ENCODE data around the gene GTF2H1. TPM values are rescaled to one million over a fixed set of nuclear protein-coding genes. Genes with fewer than 3 reads are reported as not detected.
A peak's percentile ranks its signal among the peaks of the same experiment; 100 is the strongest.

GTF2H1 gene
- total and polyA plus RNA-seq, 11 donors, result 11.1 to 37.2 (median 25.4) TPM

DNA sequence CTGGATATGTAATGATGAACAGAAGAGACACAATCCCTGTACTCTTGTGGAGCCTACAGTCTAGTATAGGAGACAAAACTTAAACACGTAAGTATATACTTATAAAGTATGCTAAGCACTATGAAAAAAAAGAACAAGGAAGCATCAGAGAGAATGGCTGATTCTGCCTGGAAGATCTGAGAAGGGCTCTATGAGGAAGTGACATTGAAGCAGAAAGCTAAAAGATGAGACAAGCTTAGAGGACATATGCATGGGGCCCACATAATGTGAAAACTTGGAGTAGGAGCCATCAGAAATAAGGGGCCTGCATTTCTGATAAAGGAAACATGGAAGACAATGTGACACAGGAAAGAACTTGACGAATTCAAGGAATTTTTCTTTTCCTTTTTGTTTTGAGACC, 39.7 kb upstream of the GTF2H1 start:
- Histone ChIP-seq H3K27me3 (no peaks in the 10 kb centered on the region), H3K27ac (peak overlapping the region in 1 of 12 donors; percentile 17), H3K9me3 (no peaks in the 10 kb centered on the region), H3K4me1 (peaks cover 0 to 32% (median 0%) of the 10 kb centered on the region in 12 donors), H3K36me3 (peaks cover 0 to 96% (median 89%) of the 10 kb centered on the region in 9 donors), H3K4me3 (no peak overlapping the region)
- no peak for DNase-seq
- intact Hi-C loops (cut with DNase I), result no loop called here
- no peak for ATAC-seq
- no peak for TF ChIP-seq POLR2A (IDR thresholded peaks at IDR 0.05)
- TF ChIP-seq, protein P1, sequence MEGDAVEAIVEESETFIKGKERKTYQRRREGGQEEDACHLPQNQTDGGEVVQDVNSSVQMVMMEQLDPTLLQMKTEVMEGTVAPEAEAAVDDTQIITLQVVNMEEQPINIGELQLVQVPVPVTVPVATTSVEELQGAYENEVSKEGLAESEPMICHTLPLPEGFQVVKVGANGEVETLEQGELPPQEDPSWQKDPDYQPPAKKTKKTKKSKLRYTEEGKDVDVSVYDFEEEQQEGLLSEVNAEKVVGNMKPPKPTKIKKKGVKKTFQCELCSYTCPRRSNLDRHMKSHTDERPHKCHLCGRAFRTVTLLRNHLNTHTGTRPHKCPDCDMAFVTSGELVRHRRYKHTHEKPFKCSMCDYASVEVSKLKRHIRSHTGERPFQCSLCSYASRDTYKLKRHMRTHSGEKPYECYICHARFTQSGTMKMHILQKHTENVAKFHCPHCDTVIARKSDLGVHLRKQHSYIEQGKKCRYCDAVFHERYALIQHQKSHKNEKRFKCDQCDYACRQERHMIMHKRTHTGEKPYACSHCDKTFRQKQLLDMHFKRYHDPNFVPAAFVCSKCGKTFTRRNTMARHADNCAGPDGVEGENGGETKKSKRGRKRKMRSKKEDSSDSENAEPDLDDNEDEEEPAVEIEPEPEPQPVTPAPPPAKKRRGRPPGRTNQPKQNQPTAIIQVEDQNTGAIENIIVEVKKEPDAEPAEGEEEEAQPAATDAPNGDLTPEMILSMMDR (IDR thresholded peaks at IDR 0.05), result no peak
- 86 to 96% (median 91%) methylated on average over 2 of the region's 2 CpGs for WGBS, 4 donors

DNA sequence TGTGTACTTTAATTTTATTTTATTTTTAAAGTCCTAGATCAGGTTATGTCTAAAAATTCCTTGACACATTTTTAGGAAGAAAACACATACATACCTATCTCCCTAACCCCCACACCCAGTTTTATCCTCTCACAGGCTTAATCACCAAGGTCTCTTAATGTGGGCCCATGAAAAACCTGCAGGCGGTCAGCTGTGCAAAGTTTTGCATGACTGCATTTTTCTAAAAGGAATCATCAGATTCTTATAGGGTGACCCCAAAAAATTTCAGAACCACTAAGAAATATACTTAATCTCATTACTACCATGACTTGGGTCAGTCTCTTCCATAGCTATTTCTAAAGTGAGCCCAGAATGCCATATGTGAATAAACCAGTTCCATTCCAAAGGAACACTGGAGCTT, 36.5 kb upstream of the GTF2H1 start:
- ATAC-seq, result no peak
- DNase-seq, result no peak
- 95 to 100% (median 98%) methylated on average over 1 of the region's 1 CpG for WGBS, 4 donors
- Histone ChIP-seq H3K9me3 (no peaks in the 10 kb centered on the region), H3K36me3 (peaks cover 0 to 100% (median 91%) of the 10 kb centered on the region in 9 donors), H3K4me1 (peaks cover 0 to 10% (median 0%) of the 10 kb centered on the region in 12 donors), H3K27me3 (no peaks in the 10 kb centered on the region), H3K4me3 (no peak overlapping the region), H3K27ac (no peak overlapping the region)
- no peak for TF ChIP-seq POLR2A (IDR thresholded peaks at IDR 0.05)
- TF ChIP-seq, protein P1 (IDR thresholded peaks at IDR 0.05), result no peak
- intact Hi-C loops (cut with DNase I), result no loop called here

DNA sequence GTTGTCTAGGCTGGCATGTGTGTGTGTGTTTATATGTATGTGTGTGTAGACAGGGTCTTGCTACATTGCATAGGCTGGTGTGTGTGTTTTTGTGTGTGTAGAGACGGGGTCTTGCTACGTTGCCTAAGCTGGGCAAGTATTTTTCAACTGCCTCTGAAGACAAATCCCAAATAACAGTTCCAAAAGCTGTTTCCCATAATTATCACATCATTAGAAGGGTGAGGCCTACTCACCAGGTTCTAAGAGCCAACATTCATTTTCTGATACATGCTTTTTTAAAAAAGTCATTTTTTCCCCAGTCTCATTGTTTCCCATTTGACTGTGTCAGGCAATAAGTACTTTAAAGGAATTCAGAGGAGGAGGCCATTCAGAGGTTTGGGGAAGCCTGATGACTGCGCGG, 33.5 kb upstream of the GTF2H1 start:
- WGBS, 4 donors, result 92 to 97% (median 95%) methylated on average over 4 of the region's 4 CpGs
- ATAC-seq (no peak), DNase-seq (no peak)
- Histone ChIP-seq H3K9me3 (no peaks in the 10 kb centered on the region), H3K27me3 (no peaks in the 10 kb centered on the region), H3K36me3 (peaks cover 0 to 100% (median 93%) of the 10 kb centered on the region in 9 donors), H3K4me1 (no peaks in the 10 kb centered on the region), H3K27ac (no peak overlapping the region), H3K4me3 (no peak overlapping the region)
- intact Hi-C loops (cut with DNase I), result no loop called here
- TF ChIP-seq POLR2A (IDR thresholded peaks at IDR 0.05), result no peak
- TF ChIP-seq, protein P1 (IDR thresholded peaks at IDR 0.05), result no peak

DNA sequence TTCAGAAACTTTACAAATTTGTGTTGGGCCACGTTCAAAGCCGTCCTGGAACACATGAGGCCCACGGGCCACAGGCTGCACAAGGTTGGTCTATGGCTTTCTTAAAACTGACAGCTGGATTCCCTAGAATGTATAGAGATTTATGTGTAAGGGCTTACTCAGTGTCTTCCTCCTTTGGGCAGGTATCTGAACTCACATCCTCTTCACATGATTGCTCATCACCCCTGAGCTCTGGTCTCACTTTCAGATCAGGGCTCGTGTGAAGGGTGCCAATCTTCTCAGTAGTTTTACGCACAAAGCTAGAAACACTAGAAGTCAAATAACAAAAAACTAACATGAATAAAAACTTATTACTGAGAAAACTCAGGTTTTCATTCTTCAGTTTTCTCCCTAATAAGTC, 27.5 kb upstream of the GTF2H1 start:
- Histone ChIP-seq H3K9me3 (no peaks in the 10 kb centered on the region), H3K4me3 (no peak overlapping the region), H3K27ac (no peak overlapping the region), H3K36me3 (peaks cover 0 to 100% (median 96%) of the 10 kb centered on the region in 9 donors), H3K4me1 (no peaks in the 10 kb centered on the region), H3K27me3 (no peaks in the 10 kb centered on the region)
- TF ChIP-seq, protein P1 (IDR thresholded peaks at IDR 0.05), result no peak
- no peak for TF ChIP-seq POLR2A (IDR thresholded peaks at IDR 0.05)
- WGBS, 4 donors, result 94 to 97% (median 97%) methylated on average over 5 of the region's 5 CpGs
- intact Hi-C loops (cut with DNase I), result no loop called here
- no peak for ATAC-seq
- no peak for DNase-seq
